Naive B cell (primary cell): ENCODE results near the gene GIGYF2. TPM values are rescaled to one million over a fixed set of nuclear protein-coding genes. Genes with fewer than 3 reads are reported as not detected.
A peak's percentile ranks its signal among the peaks of the same experiment; 100 is the strongest.

Experiments
- ATAC-seq, 2 donors: fragments of 150-1000 bp; cut with Tn5 transposase; 2 replicates each; pipeline ENCODE4 v1.10.0; 2021; ENCODE audit warnings: low read depth in 2 of 2, mild to moderate bottlenecking in 2 of 2, moderate library complexity in 2 of 2
- DNase-seq: peaks from one replicate; pipeline ENCODE4 v3.0.0; 2022
- H3K27ac Mint-ChIP-seq, 6 donors: one replicate each; pipeline ENCODE4 v1.8.0; 2020 to 2022; ENCODE audit warnings: mild to moderate bottlenecking in 6 of 6, mixed read lengths in 6 of 6, moderate library complexity in 5 of 6, inconsistent platforms in 2 of 6
- H3K27me3 Mint-ChIP-seq, 3 donors: one replicate each; pipeline ENCODE4 v1.8.0; 2021 to 2022; ENCODE audit warnings: mixed read lengths in 3 of 3, mild to moderate bottlenecking in 1 of 3
- H3K36me3 Mint-ChIP-seq, 2 donors: one replicate each; pipeline ENCODE4 v1.8.0; 2020 to 2022; ENCODE audit warnings: mixed read lengths in 2 of 2, inconsistent platforms in 1 of 2, mild to moderate bottlenecking in 1 of 2
- H3K4me1 Mint-ChIP-seq, 3 donors: one replicate each; pipeline ENCODE4 v1.8.0; 2020 to 2022; ENCODE audit warnings: mixed read lengths in 3 of 3, inconsistent platforms in 1 of 3, mild to moderate bottlenecking in 1 of 3, moderate library complexity in 1 of 3
- H3K4me3 Mint-ChIP-seq, 8 donors: one replicate each; pipeline ENCODE4 v1.8.0; 2020 to 2022; ENCODE audit warnings: mild to moderate bottlenecking in 8 of 8, mixed read lengths in 8 of 8, moderate library complexity in 8 of 8, inconsistent platforms in 2 of 8
- H3K9me3 Mint-ChIP-seq, 7 donors: one replicate each; pipeline ENCODE4 v1.8.0; 2020 to 2022; ENCODE audit warnings: mixed read lengths in 7 of 7, mild to moderate bottlenecking in 5 of 7, inconsistent platforms in 2 of 7, moderate library complexity in 1 of 7
- polyA plus RNA-seq, 6 donors: library from polyadenylated mRNA; unstranded; fragments of 300-500 nt; fragmentation: Illumina TruSeq; gene quantifications; one replicate each; pipeline ENCODE4 v1.2.3, GENCODE V29; 2021; ENCODE audit warnings: low read depth in 6 of 6

Gene GIGYF2
- polyA plus RNA-seq, 6 donors from 2014 or later = 9.6 to 33.6 (median 18.3) TPM

DNA sequence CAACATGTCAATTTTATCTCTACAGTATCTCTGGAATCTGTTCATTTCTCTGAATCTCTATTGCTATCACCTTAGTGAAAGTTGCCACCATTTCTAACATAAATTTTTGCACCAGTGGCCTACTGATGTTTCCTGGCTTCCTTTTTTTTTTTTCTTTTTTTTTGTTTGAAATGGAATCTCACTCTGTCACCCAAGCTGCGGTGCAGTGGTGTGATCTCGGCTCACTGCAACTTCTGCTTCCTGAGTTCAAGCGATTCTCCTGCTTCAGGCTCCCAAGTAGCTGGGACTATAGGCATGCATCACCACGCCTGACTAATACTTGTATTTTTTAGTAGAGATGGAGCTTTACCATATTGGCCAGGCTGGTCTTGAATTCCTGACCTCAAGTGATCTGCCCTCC is 44.2 kb downstream of the GIGYF2 start:
- no peak for DNase-seq
- no peaks in the 10 kb centered on the region for H3K27me3 Mint-ChIP-seq
- H3K27ac Mint-ChIP-seq = peak overlapping the region in 2 of 6 donors; percentile 57 to 89
- no peak overlapping the region for H3K4me3 Mint-ChIP-seq
- peaks cover 8 to 16% (median 16%) of the 10 kb centered on the region in 3 donors for H3K4me1 Mint-ChIP-seq
- no peaks in the 10 kb centered on the region for H3K9me3 Mint-ChIP-seq
- peaks cover 0 to 9% of the 10 kb centered on the region in 2 donors for H3K36me3 Mint-ChIP-seq
- ATAC-seq = no peak

DNA sequence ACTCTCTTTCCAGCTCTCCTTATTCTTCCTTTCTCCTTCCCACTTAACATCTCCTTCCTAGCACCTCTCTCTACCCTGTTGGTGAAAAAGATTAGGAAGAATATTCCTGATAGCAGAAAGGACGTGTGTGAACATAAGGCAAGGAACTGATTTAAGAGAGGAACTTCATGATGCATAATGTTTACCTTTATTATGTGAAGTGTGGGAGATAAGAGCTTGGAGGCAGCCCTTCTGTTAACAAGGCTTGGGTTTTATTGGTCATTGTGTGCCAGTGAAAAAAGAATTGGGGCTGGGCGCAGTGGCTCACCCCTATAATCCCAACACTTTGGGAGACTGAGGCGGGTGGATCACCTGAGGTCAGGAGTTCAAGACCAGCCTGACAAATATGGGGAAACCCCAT is 44.8 kb downstream of the GIGYF2 start:
- peaks cover 8 to 16% (median 16%) of the 10 kb centered on the region in 3 donors for H3K4me1 Mint-ChIP-seq
- no peaks in the 10 kb centered on the region for H3K9me3 Mint-ChIP-seq
- ATAC-seq (no peak), DNase-seq (no peak)
- peaks cover 0 to 8% of the 10 kb centered on the region in 2 donors for H3K36me3 Mint-ChIP-seq
- H3K27me3 Mint-ChIP-seq = no peaks in the 10 kb centered on the region
- peak overlapping the region in 3 of 6 donors; percentile 0 to 76 (median 53) for H3K27ac Mint-ChIP-seq
- peak overlapping the region in 1 of 8 donors; percentile 11 for H3K4me3 Mint-ChIP-seq

- Mint-ChIP-seq H3K9me3 (no peaks in the 10 kb centered on the region), H3K4me3 (no peak overlapping the region), H3K4me1 (peaks cover 8 to 16% (median 16%) of the 10 kb centered on the region in 3 donors), H3K27me3 (no peaks in the 10 kb centered on the region), H3K36me3 (peaks cover 9 to 18% of the 10 kb centered on the region in 2 donors), H3K27ac (peak overlapping the region in 1 of 6 donors; percentile 70)
- no peak for ATAC-seq
- DNase-seq = no peak
Measured at GRCh38 chr2:232744963-232745362, 47.8 kb downstream of the GIGYF2 start.

DNA sequence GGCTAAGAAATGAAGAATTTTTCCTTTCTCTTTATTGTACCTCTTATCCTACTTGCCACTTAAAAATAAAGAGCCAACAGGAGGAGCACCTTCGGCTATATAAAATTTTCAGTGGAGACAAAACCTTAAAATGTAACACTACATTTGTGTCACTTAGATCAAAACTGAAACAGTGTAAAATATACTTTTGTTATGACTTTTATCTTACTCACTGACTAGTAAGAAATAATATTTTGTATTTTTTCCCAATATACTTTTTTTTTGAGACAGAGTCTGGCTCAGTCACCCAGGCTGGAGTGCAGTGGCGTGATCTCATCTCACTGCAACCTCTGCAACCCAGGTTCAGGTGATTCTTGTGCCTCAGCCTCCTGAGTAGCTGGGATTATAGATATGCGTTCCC is 50.9 kb downstream of the GIGYF2 start:
- DNase-seq = no peak
- Mint-ChIP-seq H3K27ac (peak overlapping the region in 3 of 6 donors; percentile 67 to 72 (median 70)), H3K4me3 (no peak overlapping the region), H3K4me1 (peaks cover under 1 to 2% (median 2%) of the 10 kb centered on the region in 3 donors), H3K27me3 (no peaks in the 10 kb centered on the region), H3K36me3 (peaks cover 9 to 24% of the 10 kb centered on the region in 2 donors), H3K9me3 (no peaks in the 10 kb centered on the region)
- ATAC-seq = no peak

GRCh38 chr2:232749331-232749730 is 52.2 kb downstream of the GIGYF2 start:
- no peaks in the 10 kb centered on the region for H3K4me1 Mint-ChIP-seq
- ATAC-seq (no peak), DNase-seq (no peak)
- H3K36me3 Mint-ChIP-seq = peaks cover 9 to 24% of the 10 kb centered on the region in 2 donors
- H3K27ac Mint-ChIP-seq = peak overlapping the region in 3 of 6 donors; percentile 5 to 72 (median 14)
- no peaks in the 10 kb centered on the region for H3K27me3 Mint-ChIP-seq
- no peak overlapping the region for H3K4me3 Mint-ChIP-seq
- H3K9me3 Mint-ChIP-seq = no peaks in the 10 kb centered on the region

DNA sequence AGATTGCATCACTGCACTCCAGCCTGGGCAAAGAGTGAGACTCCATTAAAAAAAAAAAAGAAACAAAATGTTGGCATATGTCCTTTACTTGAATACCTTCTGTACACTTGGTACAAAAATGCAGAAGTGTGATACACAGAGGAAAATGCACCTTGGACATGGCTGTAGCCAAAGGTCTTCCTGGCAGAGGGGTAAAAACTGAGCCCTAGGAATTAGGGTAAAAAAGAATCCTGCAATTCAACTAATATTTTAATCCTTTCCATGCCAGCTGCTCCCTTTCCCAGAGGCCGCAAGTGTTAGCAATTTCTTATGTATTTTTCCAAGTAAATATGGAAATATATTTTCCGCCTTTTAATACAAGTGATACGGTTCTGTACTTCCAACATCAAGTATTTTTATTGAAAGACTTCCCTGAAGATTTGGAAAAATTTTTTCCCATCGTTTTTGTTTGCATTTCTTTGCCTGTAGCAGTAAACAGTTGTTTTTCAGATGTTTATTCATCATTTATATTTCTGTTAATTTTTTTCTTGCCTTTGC is 53.1 kb downstream of the GIGYF2 start:
- Mint-ChIP-seq H3K27me3 (no peaks in the 10 kb centered on the region), H3K9me3 (no peaks in the 10 kb centered on the region), H3K27ac (peak overlapping the region in 1 of 6 donors; percentile 35), H3K4me3 (peak overlapping the region in 1 of 8 donors; percentile 61), H3K36me3 (peaks cover 9 to 24% of the 10 kb centered on the region in 2 donors), H3K4me1 (no peaks in the 10 kb centered on the region)
- no peak for DNase-seq
- no peak for ATAC-seq

GRCh38 chr2:232757905-232758304 is 60.8 kb downstream of the GIGYF2 start:
- no peaks in the 10 kb centered on the region for H3K27me3 Mint-ChIP-seq
- H3K27ac Mint-ChIP-seq = no peak overlapping the region
- DNase-seq (no peak), ATAC-seq (no peak)
- peaks cover 0 to 17% of the 10 kb centered on the region in 2 donors for H3K36me3 Mint-ChIP-seq
- H3K4me1 Mint-ChIP-seq = no peaks in the 10 kb centered on the region
- no peak overlapping the region for H3K4me3 Mint-ChIP-seq
- H3K9me3 Mint-ChIP-seq = no peaks in the 10 kb centered on the region

DNA sequence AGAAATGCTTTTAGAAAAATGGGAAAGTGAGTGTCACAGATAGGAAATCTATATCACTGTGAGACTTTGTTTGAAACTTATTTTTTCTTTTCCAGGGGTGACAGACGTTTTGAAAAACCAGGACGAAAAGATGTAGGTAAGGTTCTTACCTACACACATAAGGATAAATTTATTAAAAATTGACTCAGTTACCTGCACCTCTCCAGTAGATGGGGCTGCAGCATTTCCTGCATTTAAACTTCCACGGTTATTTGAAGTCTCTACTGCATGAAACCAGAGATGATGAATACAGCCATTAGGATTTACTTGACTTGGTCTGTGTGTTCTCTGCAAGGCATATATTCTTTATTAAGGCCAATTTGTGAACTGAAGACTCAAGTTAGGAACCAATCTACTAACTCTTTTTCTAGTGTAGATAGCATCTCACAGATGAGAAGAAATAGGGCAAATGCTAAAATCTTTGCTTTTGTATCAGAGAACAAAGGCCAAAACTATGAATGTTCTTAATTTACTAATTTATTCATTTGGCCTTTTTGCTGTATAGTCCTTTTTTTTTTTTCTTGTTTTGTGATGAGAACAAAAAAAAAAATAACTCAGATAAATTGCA is 64.3 kb downstream of the GIGYF2 start:
- ATAC-seq = peak in 1 of 2 donors; percentile 45
- no peak overlapping the region for H3K4me3 Mint-ChIP-seq
- H3K27ac Mint-ChIP-seq = no peak overlapping the region
- H3K4me1 Mint-ChIP-seq = no peaks in the 10 kb centered on the region
- H3K36me3 Mint-ChIP-seq = peaks cover 0 to 7% of the 10 kb centered on the region in 2 donors
- DNase-seq = peak; percentile 23
- H3K9me3 Mint-ChIP-seq = no peaks in the 10 kb centered on the region
- no peaks in the 10 kb centered on the region for H3K27me3 Mint-ChIP-seq

- ATAC-seq (no peak), DNase-seq (no peak)
- peaks cover 0 to 7% of the 10 kb centered on the region in 2 donors for H3K36me3 Mint-ChIP-seq
- peaks cover 12 to 23% (median 16%) of the 10 kb centered on the region in 3 donors for H3K4me1 Mint-ChIP-seq
- H3K27me3 Mint-ChIP-seq = no peaks in the 10 kb centered on the region
- H3K9me3 Mint-ChIP-seq = no peaks in the 10 kb centered on the region
- peak overlapping the region in 2 of 6 donors; percentile 9 to 75 for H3K27ac Mint-ChIP-seq
- no peak overlapping the region for H3K4me3 Mint-ChIP-seq
Measured at GRCh38 chr2:232767866-232768265, 70.7 kb downstream of the GIGYF2 start.

- Mint-ChIP-seq H3K4me3 (no peak overlapping the region), H3K27ac (peak overlapping the region in 4 of 6 donors; percentile 39 to 77 (median 66)), H3K36me3 (peaks cover 5 to 7% of the 10 kb centered on the region in 2 donors), H3K27me3 (no peaks in the 10 kb centered on the region), H3K9me3 (no peaks in the 10 kb centered on the region), H3K4me1 (peaks cover 16 to 32% (median 24%) of the 10 kb centered on the region in 3 donors)
- no peak for ATAC-seq
- no peak for DNase-seq
Measured at GRCh38 chr2:232770207-232770606, 73.1 kb downstream of the GIGYF2 start.

GRCh38 chr2:232771870-232772269 is 74.7 kb downstream of the GIGYF2 start:
- DNase-seq = no peak
- Mint-ChIP-seq H3K27ac (peak overlapping the region in 5 of 6 donors; percentile 69 to 93 (median 89)), H3K9me3 (no peaks in the 10 kb centered on the region), H3K4me1 (peaks cover 16 to 32% (median 24%) of the 10 kb centered on the region in 3 donors), H3K27me3 (no peaks in the 10 kb centered on the region), H3K4me3 (peak overlapping the region in 4 of 8 donors; percentile 35 to 71 (median 50)), H3K36me3 (peaks cover 5 to 7% of the 10 kb centered on the region in 2 donors)
- no peak for ATAC-seq

DNA sequence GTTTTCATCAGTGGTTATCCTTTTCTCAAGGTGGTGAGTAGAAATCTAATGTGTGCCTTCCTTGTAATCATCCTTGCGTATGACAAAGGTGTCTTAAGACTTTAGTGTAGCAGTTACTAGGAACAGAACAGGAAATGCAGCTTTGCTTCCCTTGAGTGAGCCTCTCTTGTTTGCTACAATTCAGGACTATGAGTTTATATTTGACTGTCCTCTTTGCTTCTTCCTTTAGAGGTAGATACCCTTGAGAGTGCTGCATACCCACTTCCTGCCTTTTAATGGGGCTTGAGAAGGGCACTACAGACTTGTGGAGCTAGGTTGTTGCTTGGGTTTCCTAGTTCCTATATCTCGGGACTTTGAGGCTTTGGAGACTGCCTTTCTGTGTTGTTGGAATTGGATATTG is 75.4 kb downstream of the GIGYF2 start:
- H3K36me3 Mint-ChIP-seq = peaks cover 5 to 7% of the 10 kb centered on the region in 2 donors
- peak overlapping the region; percentile 69 to 93 (median 82) for H3K27ac Mint-ChIP-seq
- no peaks in the 10 kb centered on the region for H3K9me3 Mint-ChIP-seq
- DNase-seq (peak; percentile 30), ATAC-seq (peak; percentile 95 to 96)
- peak overlapping the region in 7 of 8 donors; percentile 30 to 71 (median 65) for H3K4me3 Mint-ChIP-seq
- H3K4me1 Mint-ChIP-seq = peaks cover 16 to 32% (median 24%) of the 10 kb centered on the region in 3 donors
- H3K27me3 Mint-ChIP-seq = no peaks in the 10 kb centered on the region

- no peak for ATAC-seq
- Mint-ChIP-seq H3K4me1 (peaks cover 16 to 32% (median 24%) of the 10 kb centered on the region in 3 donors), H3K27ac (peak overlapping the region in 2 of 6 donors; percentile 61 to 91)
Measured at GRCh38 chr2:232773815-232774214, 76.7 kb downstream of the GIGYF2 start.

GRCh38 chr2:232776435-232776834 is 79.3 kb downstream of the GIGYF2 start, which contains the start of gene KCNJ13:
KCNJ13 (minus strand) TSS chr2:232776565; CDS start chr2:232771362, 5,203 bp downstream.
- DNase-seq (no peak), ATAC-seq (no peak)
- Mint-ChIP-seq H3K4me1 (peaks cover 14 to 22% (median 19%) of the 10 kb centered on the region in 3 donors), H3K27me3 (no peaks in the 10 kb centered on the region), H3K36me3 (peaks cover 0 to 5% of the 10 kb centered on the region in 2 donors), H3K27ac (peak within 1 kb of the TSS in 2 of 6 donors; percentile 16 to 24), H3K9me3 (no peaks in the 10 kb centered on the region), H3K4me3 (no peak within 1 kb of the TSS)

More at GRCh38 chr2:232773815-232774214, 76.7 kb downstream of the GIGYF2 start:
- DNase-seq = no peak
- Mint-ChIP-seq H3K9me3 (no peaks in the 10 kb centered on the region), H3K36me3 (peaks cover 5 to 7% of the 10 kb centered on the region in 2 donors), H3K27me3 (no peaks in the 10 kb centered on the region), H3K4me3 (peak overlapping the region in 1 of 8 donors; percentile 25)
